SJSA1 (cell line): ENCODE results near the gene ARHGAP26. TPM values are rescaled to one million over a fixed set of nuclear protein-coding genes. Genes with fewer than 3 reads are reported as not detected.

Experiments used
- DNase-seq, 2 experiments: peaks; one replicate each; pipeline ENCODE4 v3.0.0-alpha.2; 2015 to 2020; ENCODE audit warnings: low spot score in 2 of 2, low read depth in 1 of 2
- H3K27ac ChIP-seq: fragments of 250-450 bp; sonication (Bioruptor Pico); 2 replicates; pipeline ENCODE4 v1.5.1; 2020; ENCODE audit warnings: mild to moderate bottlenecking, moderate library complexity
- H3K27me3 ChIP-seq: fragments of 250-450 bp; sonication (Bioruptor Pico); replicated peaks from 2 replicates; pipeline ENCODE4 v1.5.1; 2020; ENCODE audit warnings: mild to moderate bottlenecking, moderate library complexity
- H3K36me3 ChIP-seq: fragments of 250-450 bp; sonication (Bioruptor Pico); 2 replicates; pipeline ENCODE4 v1.5.1; 2020; ENCODE audit warnings: mild to moderate bottlenecking
- H3K4me1 ChIP-seq: fragments of 250-450 bp; sonication (Bioruptor Pico); replicated peaks from 2 replicates; pipeline ENCODE4 v1.6.1; 2021; ENCODE audit warnings: mild to moderate bottlenecking
- H3K4me3 ChIP-seq: fragments of 250-450 bp; sonication (Bioruptor Pico); 2 replicates; pipeline ENCODE4 v1.5.1; 2020; ENCODE audit warnings: mild to moderate bottlenecking
- H3K9me3 ChIP-seq: fragments of 250-450 bp; sonication (Bioruptor Pico); replicated peaks from 2 replicates; pipeline ENCODE4 v1.5.1; 2020; ENCODE audit warnings: mild to moderate bottlenecking
- total RNA-seq: library from RNA; depleted of rRNA; stranded (reverse); fragments of >200 nt; shearing (Covaris generic); gene quantifications from 2 replicates; pipeline ENCODE4 v1.2.3, GENCODE V29; 2014

ARHGAP26 gene
- total RNA-seq, 1 experiment from 2014 or later, result 10.2 TPM

DNA sequence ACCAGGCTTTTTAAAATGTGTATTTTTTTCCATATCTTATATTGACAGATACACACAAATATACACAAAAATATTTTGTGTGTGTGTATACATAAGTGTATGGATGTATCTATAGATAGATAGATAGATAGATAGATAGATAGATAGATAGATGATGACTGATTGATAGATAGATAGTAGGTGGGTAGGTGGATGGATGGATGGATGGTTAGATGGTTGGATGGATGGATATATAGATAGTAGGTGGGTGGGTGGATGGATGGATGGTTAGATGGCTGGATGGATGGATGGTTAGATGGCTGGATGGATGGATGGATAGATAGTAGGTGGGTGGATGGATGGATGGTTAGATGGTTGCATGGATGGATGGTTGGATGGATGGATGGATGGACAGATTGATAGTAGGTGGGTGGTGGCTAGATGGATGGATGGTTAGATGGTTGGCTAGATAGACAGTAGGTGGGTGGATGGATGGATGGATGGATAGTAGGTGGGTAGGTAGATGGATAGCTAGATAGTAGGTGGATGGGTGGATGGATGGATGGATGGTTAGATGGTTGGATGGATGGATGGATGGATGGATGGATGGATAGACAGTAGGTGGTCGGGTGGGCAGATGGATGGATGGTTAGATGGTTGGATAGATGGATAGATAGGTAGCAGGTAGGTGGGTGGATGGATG lies 477.1 kb downstream of the ARHGAP26 start:
- Histone ChIP-seq H3K4me1 (peaks cover 62% of the 10 kb centered on the region), H3K27me3 (no peaks in the 10 kb centered on the region), H3K9me3 (no peaks in the 10 kb centered on the region), H3K4me3 (no peak overlapping the region), H3K36me3 (no peaks in the 10 kb centered on the region), H3K27ac (no peak overlapping the region)
- DNase-seq, result no peak

DNA sequence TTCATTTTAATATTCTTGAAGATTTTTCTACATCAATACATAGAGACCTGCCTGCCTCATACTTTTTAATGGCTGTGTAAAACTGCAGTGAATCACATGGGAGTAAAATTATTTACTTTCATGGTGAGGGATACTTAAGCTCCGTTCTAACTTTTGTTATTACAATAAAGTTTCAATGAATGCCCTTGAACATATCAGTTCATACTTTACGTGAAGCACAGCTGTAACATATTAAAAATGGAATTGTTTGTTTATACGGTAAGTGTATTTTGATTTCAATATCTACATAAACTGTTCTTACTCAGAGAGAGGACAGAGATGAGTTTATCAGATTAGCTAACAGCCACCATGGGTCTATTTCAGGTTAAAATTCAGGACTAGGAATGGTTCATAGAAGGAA lies 478.2 kb downstream of the ARHGAP26 start:
- Histone ChIP-seq H3K4me1 (peaks cover 51% of the 10 kb centered on the region), H3K27ac (no peak overlapping the region), H3K27me3 (no peaks in the 10 kb centered on the region), H3K9me3 (no peaks in the 10 kb centered on the region), H3K36me3 (no peaks in the 10 kb centered on the region), H3K4me3 (no peak overlapping the region)
- no peak for DNase-seq

DNA sequence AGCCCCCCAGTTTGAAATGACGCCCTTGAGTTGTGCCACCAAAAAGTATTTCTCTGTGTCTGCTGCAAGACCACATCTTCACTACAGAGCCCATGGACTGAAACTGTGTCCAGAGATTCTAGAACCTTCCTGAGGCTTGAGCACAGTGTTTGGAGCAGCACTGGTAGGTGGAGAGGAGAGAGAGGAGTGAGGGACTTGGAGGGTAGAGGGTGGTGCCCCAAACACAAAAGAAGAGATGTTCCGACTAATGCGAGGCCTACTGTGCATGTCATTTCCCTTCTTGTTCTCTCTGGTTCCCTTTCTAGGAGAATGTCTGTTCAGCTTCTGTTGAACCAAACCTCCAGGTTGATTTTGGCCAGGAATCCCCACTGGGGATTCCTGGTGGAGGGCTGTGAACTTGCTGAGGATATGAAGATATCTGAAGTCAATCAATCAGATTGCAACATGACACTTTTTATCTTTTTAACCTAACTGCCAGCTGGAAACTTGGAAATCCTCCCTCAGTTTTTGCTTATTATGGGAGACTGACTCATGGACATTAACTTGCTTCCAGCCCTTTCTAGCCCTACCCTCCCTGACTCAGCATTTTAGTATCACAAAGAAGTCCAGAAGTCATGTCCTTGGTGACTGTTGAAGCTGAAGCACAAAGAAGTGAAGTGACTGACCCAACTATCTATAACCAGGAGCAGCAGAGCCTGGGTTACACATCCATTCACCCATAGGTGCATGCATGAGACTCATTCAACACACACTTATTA lies 478.8 kb downstream of the ARHGAP26 start:
- H3K27me3 ChIP-seq, result no peaks in the 10 kb centered on the region
- peak overlapping the region; percentile 25 for H3K27ac ChIP-seq
- no peaks in the 10 kb centered on the region for H3K36me3 ChIP-seq
- H3K4me3 ChIP-seq, result no peak overlapping the region
- H3K4me1 ChIP-seq, result peaks cover 46% of the 10 kb centered on the region
- no peaks in the 10 kb centered on the region for H3K9me3 ChIP-seq
- peak; percentile 47 to 55 for DNase-seq

DNA sequence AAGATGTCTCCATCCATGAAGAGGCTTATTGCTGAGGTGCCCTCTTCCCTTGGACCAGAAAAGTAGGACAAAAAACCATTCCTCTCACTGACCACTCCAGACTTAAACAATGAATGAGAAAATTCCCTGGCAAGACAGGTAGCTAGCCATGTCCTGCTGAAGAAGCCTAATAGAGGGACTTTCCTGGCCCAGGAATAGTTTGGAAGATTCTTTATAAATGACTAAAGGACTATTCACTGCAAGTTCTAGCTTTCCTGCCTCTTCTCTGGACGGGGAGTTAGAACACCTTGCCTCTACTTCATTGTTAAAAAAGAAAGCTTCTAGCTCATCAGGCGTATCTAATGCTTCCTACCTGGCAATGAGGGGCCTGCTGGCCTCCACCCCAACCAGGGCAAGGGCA lies 479.7 kb downstream of the ARHGAP26 start:
- DNase-seq, result no peak
- Histone ChIP-seq H3K9me3 (no peaks in the 10 kb centered on the region), H3K27ac (no peak overlapping the region), H3K4me1 (peaks cover 38% of the 10 kb centered on the region), H3K4me3 (no peak overlapping the region), H3K36me3 (no peaks in the 10 kb centered on the region), H3K27me3 (no peaks in the 10 kb centered on the region)

DNA sequence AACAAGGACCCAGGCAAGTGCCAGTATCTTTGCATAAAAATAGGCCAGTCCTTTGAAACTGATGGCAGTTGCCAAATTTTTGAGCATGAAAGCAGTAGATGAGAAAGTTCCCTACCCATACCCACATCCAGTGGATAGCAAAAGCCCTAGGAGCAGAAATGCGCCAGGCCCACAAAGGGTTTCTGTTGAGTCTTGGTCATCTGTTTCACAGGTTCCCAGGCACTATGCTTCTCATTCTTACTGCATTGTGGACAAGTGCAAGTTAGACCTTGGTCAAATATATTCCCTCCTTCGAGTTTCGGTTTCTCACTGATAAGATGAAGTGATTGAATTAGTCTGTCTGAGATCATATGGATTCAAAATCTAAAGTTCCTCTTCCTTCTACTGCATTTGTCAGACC lies 481.0 kb downstream of the ARHGAP26 start:
- H3K27me3 ChIP-seq, result no peaks in the 10 kb centered on the region

DNA sequence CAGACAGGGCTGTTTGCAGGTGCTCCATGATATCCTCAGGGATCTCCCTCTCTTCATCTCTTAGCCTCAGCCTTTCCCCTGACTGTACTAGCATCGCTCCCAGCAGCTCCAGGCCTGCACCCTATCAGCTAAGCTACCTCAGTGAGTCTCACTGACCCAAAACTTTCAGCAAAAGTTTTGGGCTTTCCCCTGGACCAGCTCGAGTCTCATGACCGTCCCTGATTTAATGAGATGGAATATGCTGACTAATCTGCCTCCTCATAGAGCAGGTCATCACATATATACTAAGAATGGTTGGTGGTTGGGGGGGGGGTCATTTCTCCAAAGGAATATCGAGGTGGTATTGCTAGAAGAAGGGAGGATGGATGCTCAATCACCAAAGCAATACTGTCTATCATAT lies 481.8 kb downstream of the ARHGAP26 start:
- H3K36me3 ChIP-seq, result no peaks in the 10 kb centered on the region
- peaks cover 20% of the 10 kb centered on the region for H3K4me1 ChIP-seq
- no peak overlapping the region for H3K27ac ChIP-seq
- no peaks in the 10 kb centered on the region for H3K9me3 ChIP-seq
- no peak overlapping the region for H3K4me3 ChIP-seq
- DNase-seq, result no peak
- H3K27me3 ChIP-seq, result no peaks in the 10 kb centered on the region

More for the DNA sequence above, 481.0 kb downstream of the ARHGAP26 start:
- DNase-seq, result no peak
- Histone ChIP-seq H3K4me1 (peaks cover 24% of the 10 kb centered on the region), H3K4me3 (no peak overlapping the region), H3K27ac (no peak overlapping the region), H3K36me3 (no peaks in the 10 kb centered on the region), H3K9me3 (no peaks in the 10 kb centered on the region)

DNA sequence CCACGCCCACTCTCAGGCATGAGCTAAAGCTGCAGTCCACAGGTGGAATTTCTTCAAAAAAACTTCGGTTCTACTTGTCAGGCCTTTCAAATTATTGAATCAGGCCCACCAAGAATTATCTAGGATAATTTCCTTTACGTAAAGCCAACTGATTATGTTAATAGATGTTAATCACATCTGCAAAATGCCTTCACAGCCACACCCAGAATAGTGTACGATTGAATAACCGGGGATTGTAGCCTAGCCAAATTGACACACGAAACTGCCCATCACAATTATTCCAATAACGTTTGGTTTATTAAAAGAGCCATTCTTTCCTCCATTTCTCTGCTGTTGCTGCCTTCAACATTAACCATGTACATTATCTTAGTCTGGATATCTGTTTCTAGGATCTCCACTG lies 484.6 kb downstream of the ARHGAP26 start:
- Histone ChIP-seq H3K36me3 (no peaks in the 10 kb centered on the region), H3K27me3 (no peaks in the 10 kb centered on the region), H3K27ac (no peak overlapping the region), H3K4me3 (no peak overlapping the region), H3K4me1 (peaks cover 7% of the 10 kb centered on the region), H3K9me3 (no peaks in the 10 kb centered on the region)
- DNase-seq, result no peak

DNA sequence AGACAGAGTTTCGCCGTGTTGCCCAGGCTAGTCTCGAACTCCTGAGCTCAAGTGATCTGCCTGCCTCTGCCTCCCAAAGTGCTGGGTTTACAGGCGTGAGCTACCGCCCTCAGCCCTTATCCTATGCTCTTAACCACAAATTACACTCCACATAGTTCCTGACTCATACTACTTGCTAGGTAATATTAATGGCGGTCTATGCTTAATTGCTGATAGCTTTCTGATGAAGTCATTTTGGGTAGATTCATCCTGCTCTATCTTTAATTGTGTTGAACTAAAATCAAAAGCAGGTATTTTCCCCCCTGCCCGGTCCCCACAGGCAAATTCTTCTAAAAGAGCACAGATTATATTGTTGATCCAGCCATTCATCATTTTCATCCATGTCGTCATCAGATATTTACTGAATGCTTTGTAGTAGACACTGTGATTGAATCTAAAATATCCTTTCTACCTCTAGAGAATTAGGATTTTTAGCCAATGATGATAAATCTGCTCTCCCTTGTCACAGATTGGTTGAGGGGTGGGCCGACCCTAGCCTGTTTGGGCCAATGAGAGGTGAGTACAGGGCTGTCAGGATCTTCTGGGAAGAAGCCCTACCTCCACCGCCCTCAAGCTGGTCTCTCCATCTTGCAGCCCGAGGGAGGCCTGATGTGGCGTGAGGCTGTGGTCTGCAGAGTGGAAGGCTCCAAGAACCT lies 488.5 kb downstream of the ARHGAP26 start:
- peak in 1 of 2 experiments; percentile 33 for DNase-seq
- Histone ChIP-seq H3K36me3 (no peaks in the 10 kb centered on the region), H3K27ac (no peak overlapping the region), H3K4me3 (no peak overlapping the region), H3K27me3 (no peaks in the 10 kb centered on the region), H3K4me1 (peaks cover 21% of the 10 kb centered on the region), H3K9me3 (peaks cover 6% of the 10 kb centered on the region; the same call in 1 of the 2 replicates)

DNA sequence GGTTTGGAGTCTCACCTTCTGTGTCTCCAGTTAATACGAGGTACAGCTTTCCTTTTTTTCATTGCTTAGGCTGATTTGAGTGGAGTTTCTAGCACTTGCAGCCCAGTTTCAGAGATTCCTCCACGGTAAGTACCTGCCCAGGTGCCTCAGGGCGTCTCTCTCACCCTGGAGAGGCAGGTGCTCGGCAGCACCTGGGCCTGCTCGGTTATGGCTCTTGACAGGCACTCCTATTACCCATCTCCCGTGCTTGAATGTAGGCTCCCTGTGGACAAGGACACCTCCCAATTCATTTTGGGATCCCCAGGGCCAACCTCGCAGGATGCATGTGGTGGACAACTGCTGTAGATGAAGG lies 489.1 kb downstream of the ARHGAP26 start:
- Histone ChIP-seq H3K4me3 (no peak overlapping the region), H3K27ac (no peak overlapping the region), H3K9me3 (peaks cover 6% of the 10 kb centered on the region; the same call in 1 of the 2 replicates), H3K27me3 (no peaks in the 10 kb centered on the region), H3K36me3 (no peaks in the 10 kb centered on the region), H3K4me1 (peaks cover 21% of the 10 kb centered on the region)
- no peak for DNase-seq

DNA sequence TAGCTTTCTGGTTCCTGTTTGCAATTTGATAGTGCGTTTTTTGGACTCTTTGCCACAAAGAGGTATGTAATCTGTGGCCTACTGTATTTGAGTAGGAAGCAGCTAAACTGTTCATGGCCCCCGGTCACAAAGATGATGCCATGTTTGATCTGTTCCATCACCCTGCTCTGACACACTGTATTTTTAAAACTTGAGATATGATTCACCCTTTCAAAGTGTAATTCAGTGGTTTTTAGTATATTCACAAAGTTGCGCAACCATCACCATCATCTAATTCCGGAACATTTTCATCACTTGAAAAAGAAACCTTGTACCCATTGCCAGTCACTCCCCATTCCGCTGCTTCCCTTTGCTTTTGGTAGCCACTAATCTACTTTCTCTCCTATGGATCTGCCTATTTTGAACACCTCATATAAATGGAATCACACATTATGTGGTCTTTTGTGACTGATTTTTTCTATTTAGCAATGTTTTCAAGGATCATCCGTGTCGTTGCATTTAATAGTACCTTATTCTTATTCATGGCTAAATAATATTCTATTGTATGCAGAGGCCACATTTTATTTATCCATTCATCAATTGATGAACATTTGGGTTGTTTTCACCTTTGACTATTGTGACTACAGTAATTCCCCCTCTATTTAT lies 491.7 kb downstream of the ARHGAP26 start:
- Histone ChIP-seq H3K27me3 (no peaks in the 10 kb centered on the region), H3K36me3 (no peaks in the 10 kb centered on the region)

DNA sequence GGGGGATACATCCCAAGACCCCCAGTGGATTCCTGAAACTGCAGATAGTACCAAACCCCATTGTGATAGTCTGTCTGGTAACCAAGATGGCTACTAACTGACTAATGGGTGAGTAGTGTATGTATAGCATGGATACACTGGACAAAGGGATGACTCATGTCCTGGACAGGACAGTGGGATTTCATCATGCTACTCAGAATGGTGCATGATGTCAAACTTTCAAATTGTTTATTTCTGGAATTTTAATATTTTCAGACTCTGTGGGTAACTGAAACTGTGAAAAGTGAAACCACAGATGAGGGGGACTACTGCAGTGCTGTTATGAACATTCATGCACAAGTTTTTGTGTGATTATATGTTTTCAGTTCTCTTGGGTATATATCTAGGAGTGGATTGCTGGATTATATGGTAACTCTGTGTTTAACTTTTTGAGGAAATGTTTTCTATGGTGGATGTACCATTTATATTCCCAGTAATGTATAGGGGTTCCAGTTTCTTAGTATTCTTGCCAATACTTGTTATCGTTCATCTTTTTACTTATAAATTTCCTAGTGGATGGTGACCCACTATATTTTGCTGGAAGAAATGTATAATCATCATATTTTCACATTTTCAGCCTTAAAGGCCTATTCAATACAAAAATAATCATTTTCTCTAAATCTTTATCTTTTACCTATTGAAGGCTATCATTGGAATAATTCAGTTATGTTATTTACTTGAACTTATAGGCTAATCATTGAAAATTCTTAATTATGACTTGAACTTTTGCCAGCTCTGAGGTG lies 492.4 kb downstream of the ARHGAP26 start:
- peaks cover 21% of the 10 kb centered on the region for H3K4me1 ChIP-seq
- peaks cover 6% of the 10 kb centered on the region; the same call in 1 of the 2 replicates for H3K9me3 ChIP-seq
- DNase-seq, result peak in 1 of 2 experiments; percentile 71
- no peak overlapping the region for H3K4me3 ChIP-seq
- H3K27ac ChIP-seq, result peak overlapping the region; percentile 73
- no peaks in the 10 kb centered on the region for H3K36me3 ChIP-seq
- H3K27me3 ChIP-seq, result no peaks in the 10 kb centered on the region

More for the DNA sequence above, 491.7 kb downstream of the ARHGAP26 start:
- DNase-seq, result no peak
- H3K4me3 ChIP-seq, result no peak overlapping the region
- peak overlapping the region; percentile 73 for H3K27ac ChIP-seq
- H3K4me1 ChIP-seq, result peaks cover 21% of the 10 kb centered on the region
- peaks cover 6% of the 10 kb centered on the region; the same call in 1 of the 2 replicates for H3K9me3 ChIP-seq

DNA sequence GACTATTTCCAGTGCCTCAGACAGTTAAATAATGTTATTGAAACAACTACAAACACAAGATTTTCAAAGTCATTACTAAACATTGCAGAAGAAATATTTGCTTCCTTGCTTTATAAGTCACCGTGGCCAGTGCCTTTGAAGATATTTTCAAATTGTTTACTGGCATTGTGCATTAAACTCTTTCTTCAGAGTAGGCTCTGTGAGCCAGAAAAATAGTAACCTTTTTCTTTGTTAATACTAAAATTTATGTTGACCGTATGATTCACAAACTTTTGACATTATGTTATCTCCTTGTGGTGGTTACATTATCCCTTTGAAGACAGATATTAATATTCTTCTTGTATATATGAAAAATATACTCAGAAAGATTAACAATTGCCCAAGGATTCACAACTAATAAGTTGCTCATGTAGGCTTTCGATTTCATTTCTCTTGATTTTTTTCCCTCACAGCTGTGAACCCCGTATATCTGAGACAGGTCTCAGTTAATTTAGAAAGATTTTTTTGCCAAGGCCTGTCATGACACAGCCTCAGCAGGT lies 493.2 kb downstream of the ARHGAP26 start:
- H3K27me3 ChIP-seq, result no peaks in the 10 kb centered on the region
- H3K36me3 ChIP-seq, result no peaks in the 10 kb centered on the region
- H3K4me3 ChIP-seq, result no peak overlapping the region
- no peak for DNase-seq
- peaks cover 19% of the 10 kb centered on the region for H3K4me1 ChIP-seq
- H3K27ac ChIP-seq, result peak overlapping the region; percentile 73
- H3K9me3 ChIP-seq, result peaks cover 6% of the 10 kb centered on the region; the same call in 1 of the 2 replicates

DNA sequence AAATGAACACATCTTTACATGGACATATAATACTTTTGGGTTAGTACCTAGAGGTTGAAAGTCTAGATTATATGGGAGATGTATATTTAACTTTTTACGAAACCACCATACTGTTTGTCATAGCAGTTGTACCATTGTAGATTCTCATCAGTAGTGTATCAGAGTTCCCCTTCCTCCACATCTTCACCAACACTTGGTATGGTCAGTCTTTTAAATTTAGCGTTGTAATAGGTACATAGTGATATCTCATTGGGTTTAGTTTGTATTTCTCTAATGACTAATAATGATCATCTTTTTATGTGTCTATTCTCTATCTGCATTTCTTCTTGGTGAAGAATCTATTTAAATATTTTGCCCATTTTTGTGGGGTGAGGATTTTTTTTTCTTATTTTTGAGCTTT lies 495.8 kb downstream of the ARHGAP26 start:
- Histone ChIP-seq H3K27ac (no peak overlapping the region), H3K27me3 (no peaks in the 10 kb centered on the region), H3K9me3 (peaks cover 6% of the 10 kb centered on the region; the same call in 1 of the 2 replicates), H3K36me3 (no peaks in the 10 kb centered on the region), H3K4me1 (peaks cover 16% of the 10 kb centered on the region), H3K4me3 (no peak overlapping the region)
- no peak for DNase-seq
